K562 (cell line): ENCODE data around the gene MRPL55. TPM values are rescaled to one million over a fixed set of nuclear protein-coding genes. Genes with fewer than 3 reads are reported as not detected.

Experiments used
- ATAC-seq: fragments of 200-7000 bp; cut with Tn5 transposase; 3 replicates; pipeline ENCODE4 v1.9.1; 2020; ENCODE audit warnings: moderate library complexity
- BruUV-seq: library from RNA; stranded (reverse); fragments of 400-500 nt; replicated peaks from 2 replicates; lab custom pipeline; 2021; lab: Mats Ljungman, UMichigan
- CTCF ChIA-PET: fragments of 300-600 bp; formaldehyde crosslinking; extraction: SDS; loops from one replicate; lab custom pipeline; 2021; ENCODE audit warnings: low intra/inter-chr PET ratio; lab: Yijun Ruan, JAX
- POLR2A ChIA-PET: fragments of 300-600, 350-650 bp; sonication (Branson Sonifier 250); formaldehyde crosslinking; extraction: SDS; loops from one replicate; lab custom pipeline; 2021; ENCODE audit warnings: antibody characterized with exemption, inconsistent platforms; lab: Yijun Ruan, JAX
- DNase-seq, 4 experiments: peaks; one replicate each; pipeline versions ENCODE4 v3.0.0 to v3.0.0-alpha.2; 2011 to 2018; ENCODE audit warnings: low spot score in 3 of 4, mixed read lengths in 3 of 4; ENCODE audit errors: extremely low read depth in 1 of 4
- FAIRE-seq: peaks from 2 replicates; lab custom pipeline; 2011; peaks lifted over from hg19 to GRCh38; lab: Jason Lieb, UNC
- H2AFZ ChIP-seq: 2 replicates; pipeline ENCODE4 v1.6.0; 2011; ENCODE audit warnings: low read depth, low read length, control low read depth, inconsistent platforms
- H3K27ac ChIP-seq: fragments of 200-600 bp; 3 replicates; pipeline ENCODE4 v1.8.0; 2011; ENCODE audit warnings: low read depth, mild to moderate bottlenecking, control low read depth, inconsistent platforms, low read length, moderate library complexity, mixed read lengths; ENCODE audit errors: extremely low read depth
- H3K27me3 ChIP-seq, 2 experiments: fragments of 300-600 bp in 1 of 2; 2 replicates in 1 of 2; 3 replicates in 1 of 2; pipeline versions ENCODE4 v1.6.0 to v1.8.0; 2011; ENCODE audit warnings: inconsistent platforms in 2 of 2, low read length in 2 of 2, mild to moderate bottlenecking in 1 of 2, mixed read lengths in 1 of 2, moderate library complexity in 1 of 2; ENCODE audit not compliant: control insufficient read depth in 2 of 2, insufficient read depth in 2 of 2
- H3K36me3 ChIP-seq: fragments of 300-600 bp; 3 replicates; pipeline ENCODE4 v1.8.0; 2011; ENCODE audit warnings: mild to moderate bottlenecking, low read length, inconsistent platforms; ENCODE audit not compliant: control insufficient read depth, insufficient read depth
- H3K4me1 ChIP-seq, 2 experiments: fragments of 200-600 bp in 1 of 2; replicated peaks in 1 of 2; 2 replicates in 1 of 2; 3 replicates in 1 of 2; pipeline versions ENCODE4 v1.5.1 to v1.8.0; 2011; ENCODE audit warnings: inconsistent platforms in 2 of 2, low read length in 2 of 2, mild to moderate bottlenecking in 1 of 2, mixed read lengths in 1 of 2, moderate library complexity in 1 of 2; ENCODE audit not compliant: control insufficient read depth in 2 of 2, insufficient read depth in 2 of 2
- H3K4me2 ChIP-seq: 2 replicates; pipeline ENCODE4 v1.6.1; 2011; ENCODE audit warnings: low read length, control low read depth, inconsistent platforms, mixed read lengths; ENCODE audit not compliant: insufficient read depth
- H3K4me3 ChIP-seq: fragments of 200-600 bp; sonication (generic), shearing (Covaris generic); 2 replicates; pipeline ENCODE4 v1.5.1; 2016; ENCODE audit warnings: control low read depth, inconsistent platforms
- H3K79me2 ChIP-seq: fragments of 200-600 bp; 3 replicates; pipeline ENCODE4 v1.8.0; 2011; ENCODE audit warnings: low read length, inconsistent platforms; ENCODE audit not compliant: control insufficient read depth, insufficient read depth
- H3K9ac ChIP-seq, 2 experiments: 2 replicates each; pipeline versions ENCODE4 v1.6.0 to v1.6.1; 2011; ENCODE audit warnings: low read depth in 2 of 2, low read length in 2 of 2, control low read depth in 1 of 2, inconsistent platforms in 1 of 2, mild to moderate bottlenecking in 1 of 2, mixed read lengths in 1 of 2; ENCODE audit not compliant: insufficient read depth in 1 of 2
- H3K9me1 ChIP-seq: one replicate; pipeline ENCODE4 v1.6.0; 2011; ENCODE audit warnings: inconsistent platforms, mild to moderate bottlenecking, low read length, moderate library complexity; ENCODE audit not compliant: control insufficient read depth, insufficient read depth
- H3K9me3 ChIP-seq: replicated peaks from 2 replicates; pipeline ENCODE4 v1.5.1; 2011; ENCODE audit warnings: low read depth, low read length, inconsistent platforms; ENCODE audit not compliant: control insufficient read depth, insufficient read depth
- H4K20me1 ChIP-seq: replicated peaks from 2 replicates; pipeline ENCODE4 v1.6.1; 2011; ENCODE audit warnings: low read length, inconsistent platforms, mixed read lengths; ENCODE audit not compliant: control insufficient read depth, insufficient read depth
- IRF2 ChIP-seq: sonication (generic); formaldehyde crosslinking; IDR thresholded peaks from 2 replicates; pipeline ENCODE4 v1.8.1; 2022; ENCODE audit warnings: mild to moderate bottlenecking, missing genetic modification reagents
- KDM1A ChIP-seq, 2 experiments: fragments of 450-650 bp; IDR thresholded peaks; 2 replicates each; pipeline ENCODE4 v1.6.1; 2016; ENCODE audit warnings: mild to moderate bottlenecking in 2 of 2
- KLF16 ChIP-seq: IDR thresholded peaks from 2 replicates; pipeline ENCODE4 v1.6.1; 2016; ENCODE audit warnings: antibody characterized with exemption
- POLR2AphosphoS5 ChIP-seq: IDR thresholded peaks from 2 replicates; pipeline ENCODE4 v1.6.1; 2011; ENCODE audit warnings: mild to moderate bottlenecking, low read depth, low read length, moderate library complexity; ENCODE audit not compliant: control insufficient read depth, insufficient read depth
- POLR2G ChIP-seq: fragments of 200-400 bp; formaldehyde crosslinking; IDR thresholded peaks from 2 replicates; pipeline ENCODE4 v1.6.1; 2017; ENCODE audit warnings: low read depth, mild to moderate bottlenecking, antibody characterized with exemption, low read length, moderate library complexity
- TAF15 ChIP-seq: fragments of 200-400 bp; formaldehyde crosslinking; IDR thresholded peaks from 2 replicates; pipeline ENCODE4 v1.6.1; 2017; ENCODE audit warnings: mild to moderate bottlenecking, low read depth, low read length, moderate library complexity
- ZNF124 ChIP-seq: sonication (generic); formaldehyde crosslinking; IDR thresholded peaks from 2 replicates; pipeline ENCODE4 v1.8.1; 2022; ENCODE audit warnings: missing genetic modification reagents
- WGBS: fragments of 100-300 bp; shearing (Covaris generic); methylation state at CpG from one replicate; pipeline ENCODE4 v1.1.6; 2016; ENCODE audit warnings: low coverage, mixed read lengths; ENCODE audit not compliant: insufficient coverage; ENCODE audit errors: missing lambda C conversion rate; 5-methylcytosine and 5-hydroxymethylcytosine counted together
- in situ Hi-C: fragments of 300-500 bp; cut with MboI; formaldehyde crosslinking; loops from 4 replicates; pipeline ENCODE4 v1.15.0; 2018; ENCODE audit warnings: inconsistent platforms, mixed read lengths
- intact Hi-C: fragments of 100-400 bp; cut with micrococcal nuclease; formaldehyde crosslinking; loops from 2 replicates; pipeline ENCODE4 v1.14.2; 2022
- polyA plus RNA-seq, 8 experiments: library from polyadenylated mRNA; depleted of rRNA in 4 of 8; stranded (reverse) in 5 of 8; unstranded in 3 of 8; fragments of >200 nt; fragmentation: Nextera tagmentation in 2 of 8; fragmentation: Illumina TruSeq in 1 of 8; extraction: Ambion mirVana in 2 of 8; extraction: Trizol in 1 of 8; gene quantifications; 2 replicates each; pipeline versions ENCODE4 v1.2.1 to v1.2.3, GENCODE V29; 2011 to 2014; ENCODE audit warnings: inconsistent platforms in 1 of 8, missing spikeins in 1 of 8
- total RNA-seq, 7 experiments: library from RNA; depleted of rRNA in 6 of 7; stranded (reverse); fragments of >200 nt in 6 of 7; fragmentation: Illumina TruSeq in 2 of 7; extraction: Trizol in 2 of 7; gene quantifications; 2 replicates each; pipeline versions ENCODE4 v1.2.1 to v1.2.3, GENCODE V29; 2011 to 2021; ENCODE audit warnings: low replicate concordance in 1 of 7

Gene MRPL55
- total and polyA plus RNA-seq, 9 of the 15 experiments (the other 6 are each of a cell fraction or from before 2014, with no cell fraction given), result 34.9 to 228 (median 81.0) TPM

GRCh38 chr1:228151180-228151925 is 42.3 kb upstream of the MRPL55 start:
- Histone ChIP-seq H3K4me1 (peaks cover 20 to 79% of the 10 kb centered on the region in 2 experiments), H3K27ac (no peak overlapping the region), H3K36me3 (peaks cover 34% of the 10 kb centered on the region; the same call in 2 of the 3 replicates), H3K27me3 (no peaks in the 10 kb centered on the region), H4K20me1 (peaks cover 12% of the 10 kb centered on the region), H3K4me2 (no peak overlapping the region), H3K9me3 (no peaks in the 10 kb centered on the region), H3K79me2 (peaks cover 34% of the 10 kb centered on the region), H3K4me3 (no peak overlapping the region), H2AFZ (no peak overlapping the region), H3K9ac (peak overlapping the region in 1 of 2 experiments; percentile 91; a peak in 2 of 4 replicates), H3K9me1 (peaks cover 1% of the 10 kb centered on the region)
- ChIA-PET POLR2A (interaction anchor here (0.6 to 4.2 kb wide), 7 partner anchors 8 to 1376 kb away, joined by 3 to 46 read pairs (median 9); partner anchors contain the start of genes GUK1 and IBA57), CTCF (no interaction called here)
- FAIRE-seq, result no peak
- ATAC-seq, result no peak
- WGBS, result 70% methylated on average over 11 of the region's 12 CpGs
- in situ Hi-C loops, result no loop called here
- BruUV-seq, result no TSS peak
- TF ChIP-seq KDM1A (IDR thresholded peaks at IDR 0.05) (peak in 1 of 2 experiments; percentile 45; a peak in 1 of 4 replicates), KLF16 (no peak), IRF2 (CRISPR knock-in tag) (0 out of 2 replicates have a peak, but pooled peaks have one; percentile 35), POLR2AphosphoS5 (no peak), TAF15 (0 out of 2 replicates have a peak, but pooled peaks have one; percentile 39), ZNF124 (CRISPR knock-in tag) (0 out of 2 replicates have a peak, but pooled peaks have one; percentile 35), POLR2G (0 out of 2 replicates have a peak, but pooled peaks have one; percentile 11)
- TF ChIP-seq, all 486 proteins: peak for 5
- DNase-seq, result no peak
- intact Hi-C loops, result no loop called here
